ENCODE results near the gene ARTN.

ARTN gene

GRCh38 chr1:43947874-43948437 is 14.4 kb downstream of the ARTN start:
- no peak for DNase-seq

DNA sequence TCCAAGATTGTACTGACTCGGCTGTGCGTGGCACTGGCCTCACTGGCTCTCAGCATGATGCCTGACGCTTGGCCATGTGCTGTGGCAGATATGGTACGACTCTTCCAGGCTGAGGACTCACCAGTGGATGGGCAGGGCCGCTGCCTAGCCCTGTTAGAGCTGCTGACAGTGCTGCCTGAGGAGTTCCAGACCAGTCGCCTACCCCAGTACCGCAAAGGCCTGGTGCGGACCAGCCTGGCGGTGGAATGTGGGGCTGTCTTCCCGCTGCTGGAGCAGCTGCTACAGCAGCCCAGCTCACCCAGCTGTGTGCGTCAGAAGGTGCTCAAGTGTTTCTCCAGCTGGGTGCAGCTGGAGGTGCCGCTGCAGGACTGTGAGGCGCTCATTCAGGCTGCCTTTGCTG is 16.1 kb downstream of the ARTN start:
- DNase-seq = no peak

GRCh38 chr1:43951021-43951985 is 17.7 kb downstream of the ARTN start:
- no peak for DNase-seq

GRCh38 chr1:43952731-43953346 is 19.2 kb downstream of the ARTN start:
- DNase-seq = no peak

GRCh38 chr1:43953361-43953760 is 19.8 kb downstream of the ARTN start:
- DNase-seq = no peak

DNA sequence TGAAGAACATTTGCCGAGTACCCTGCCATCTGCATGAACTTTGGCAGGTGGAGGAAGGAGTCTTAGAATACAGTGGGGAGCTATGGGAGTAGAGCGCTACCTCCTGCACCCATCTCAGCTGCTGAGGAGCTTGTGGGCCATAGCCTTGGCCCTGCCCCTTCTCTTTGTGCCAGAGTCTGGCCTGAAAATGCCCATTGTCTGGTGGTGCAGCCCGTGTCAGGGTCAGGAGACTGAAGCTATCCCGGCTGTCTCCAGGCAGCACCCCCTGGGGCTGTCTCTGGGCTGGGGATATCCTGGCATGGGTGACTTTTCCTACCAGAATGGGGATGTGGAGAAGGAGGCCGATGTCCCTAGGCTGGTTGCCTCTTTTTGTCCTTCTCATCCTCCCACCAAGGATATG is 20.4 kb downstream of the ARTN start:
- no peak for DNase-seq

GRCh38 chr1:43956234-43956633 is 22.6 kb downstream of the ARTN start:
- DNase-seq = no peak

- DNase-seq = no peak
These were observed 23.9 kb downstream of the ARTN start for GRCh38 chr1:43957407-43958040.

GRCh38 chr1:43958351-43959255 is 25.0 kb downstream of the ARTN start:
- no peak for DNase-seq

GRCh38 chr1:43960798-43961197 is 27.2 kb downstream of the ARTN start:
- DNase-seq = no peak

DNA sequence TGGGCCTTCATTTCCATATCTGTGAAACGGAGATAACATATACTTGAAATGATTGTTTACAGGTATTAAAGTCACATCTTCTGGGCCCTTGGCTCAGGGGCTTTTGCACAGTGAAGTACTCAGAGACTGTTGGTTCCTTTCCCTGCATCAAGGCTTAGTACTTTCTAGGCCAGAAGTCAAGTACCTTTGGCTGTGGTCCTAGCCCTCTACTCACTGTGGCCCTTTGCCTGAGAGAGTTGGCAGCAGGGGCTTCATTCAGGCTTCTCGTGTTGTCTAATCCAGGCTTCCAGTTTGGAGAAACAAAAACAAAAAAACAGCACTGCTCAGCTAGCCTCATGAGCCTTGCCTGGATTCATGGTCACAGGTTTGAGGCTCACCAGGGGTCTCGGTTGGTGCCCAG is 28.1 kb downstream of the ARTN start:
- DNase-seq = no peak

GRCh38 chr1:43962324-43962723 is 28.7 kb downstream of the ARTN start:
- DNase-seq = no peak

DNA sequence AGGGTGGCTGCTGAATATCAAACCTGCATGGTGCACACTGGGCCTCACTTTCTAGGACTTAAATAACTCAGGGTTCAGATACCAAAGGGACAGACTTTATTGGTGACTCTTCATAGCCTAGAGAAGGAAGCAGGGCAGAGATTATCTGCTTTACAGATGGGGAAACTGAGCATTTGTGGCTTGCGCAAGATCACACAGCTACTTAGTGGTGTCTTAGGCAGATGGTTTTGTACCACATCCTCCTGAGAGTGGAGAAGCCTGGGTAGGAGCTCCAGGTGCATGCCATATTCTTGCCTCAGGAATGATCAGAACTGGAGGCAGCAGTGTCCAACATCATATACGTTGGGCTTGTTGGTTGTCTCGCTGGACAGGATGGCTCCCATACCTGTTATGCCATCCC is 29.4 kb downstream of the ARTN start:
- no peak for DNase-seq

- no peak for DNase-seq
These were observed 30.3 kb downstream of the ARTN start for GRCh38 chr1:43963890-43964289.

DNA sequence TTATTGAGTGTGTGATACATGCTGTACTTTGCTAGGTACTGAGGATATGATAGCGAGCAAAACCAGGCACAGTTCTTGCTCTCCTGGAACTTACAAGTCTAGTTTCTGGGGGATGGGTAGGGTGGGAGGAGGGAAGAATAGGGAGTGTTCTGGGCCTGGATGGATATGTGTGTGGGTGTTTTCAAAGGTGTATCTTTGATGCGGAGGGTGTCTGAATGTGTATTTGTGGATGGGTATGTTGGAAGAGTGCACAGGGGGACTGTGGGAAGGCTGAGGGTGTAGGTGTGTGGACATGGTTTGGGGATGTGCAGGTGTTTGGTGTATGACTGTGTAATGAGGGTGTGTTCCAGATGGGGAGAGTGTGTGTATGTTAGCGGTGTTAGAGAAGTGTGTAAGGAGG is 31.7 kb downstream of the ARTN start:
- no peak for DNase-seq

GRCh38 chr1:43968348-43968948 is 34.8 kb downstream of the ARTN start:
- DNase-seq = no peak

GRCh38 chr1:43969416-43969745 is 35.8 kb downstream of the ARTN start:
- DNase-seq = no peak

DNA sequence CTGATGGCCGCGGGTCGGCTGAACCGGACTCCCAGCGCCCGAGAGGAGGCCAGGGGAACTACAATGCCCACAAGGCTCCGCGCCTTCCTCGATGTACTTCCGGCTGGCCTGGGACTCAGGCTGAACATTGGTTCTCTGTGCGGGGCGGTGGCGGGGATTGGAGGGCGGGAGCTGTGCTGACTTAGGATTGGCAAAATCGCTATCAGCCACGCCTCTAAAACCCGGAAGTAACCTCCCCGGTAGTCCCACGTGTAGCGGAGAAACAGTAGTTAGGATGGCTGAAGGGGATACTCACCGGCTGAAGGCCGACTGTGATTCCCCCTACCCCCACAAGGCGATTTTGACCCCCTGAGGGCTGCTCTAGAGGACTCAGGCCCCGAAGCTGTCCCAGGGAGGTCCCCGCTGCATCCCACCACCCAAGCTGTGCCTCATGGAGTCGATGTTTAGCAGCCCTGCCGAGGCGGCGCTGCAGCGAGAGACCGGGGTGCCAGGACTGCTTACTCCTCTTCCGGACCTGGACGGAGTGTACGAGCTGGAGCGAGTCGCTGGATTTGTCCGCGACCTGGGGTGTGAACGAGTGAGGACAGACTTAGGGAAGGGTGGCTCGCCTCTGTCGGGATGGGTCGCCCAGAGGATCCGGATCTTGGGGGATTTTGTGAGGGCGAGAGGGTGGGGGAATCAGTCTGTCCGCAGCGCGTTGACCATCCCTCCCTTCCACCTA is 36.3 kb downstream of the ARTN start, which contains the start of gene DPH2:
TSS of gene DPH2 (plus strand) at position 265 of the 721 bp plus-strand sequence. CDS start at position 431, 166 bp downstream.
- DNase-seq = peak; percentile 96

DNA sequence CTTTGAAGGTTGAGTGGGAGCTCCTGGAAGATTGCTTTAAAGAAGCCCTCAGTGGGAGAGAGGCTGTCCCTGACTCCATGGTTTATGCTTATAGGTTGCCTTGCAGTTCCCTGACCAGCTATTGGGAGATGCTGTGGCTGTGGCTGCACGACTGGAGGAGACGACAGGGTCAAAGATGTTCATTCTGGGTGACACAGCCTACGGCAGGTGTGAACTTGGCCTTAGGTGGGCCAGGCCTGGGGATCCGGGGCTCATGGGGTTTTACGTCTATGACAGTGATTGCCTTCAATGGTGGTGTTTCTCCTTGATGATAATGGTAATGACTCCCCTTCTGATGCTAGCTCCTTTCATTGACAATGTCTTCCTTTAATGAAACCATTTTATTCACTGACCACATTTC is 36.9 kb downstream of the ARTN start:
- no peak for DNase-seq

DNA sequence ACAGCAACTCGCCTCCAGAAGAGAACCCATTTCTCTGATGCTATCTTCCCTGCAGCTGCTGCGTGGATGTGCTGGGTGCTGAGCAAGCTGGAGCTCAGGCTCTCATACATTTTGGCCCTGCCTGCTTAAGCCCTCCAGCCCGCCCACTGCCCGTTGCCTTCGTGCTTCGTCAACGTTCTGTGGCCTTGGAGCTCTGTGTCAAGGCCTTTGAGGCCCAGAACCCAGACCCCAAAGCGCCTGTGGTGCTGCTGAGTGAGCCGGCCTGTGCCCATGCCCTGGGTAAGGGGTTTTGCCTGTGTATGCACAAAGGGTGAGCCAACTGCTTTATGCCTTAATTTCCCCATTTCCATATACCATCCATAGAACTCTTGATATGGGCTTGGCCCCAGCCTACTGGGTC is 37.3 kb downstream of the ARTN start:
- DNase-seq = no peak

GRCh38 chr1:43971336-43971980 is 37.9 kb downstream of the ARTN start:
- DNase-seq = no peak
